ENCODE measurements around the gene ZNF536. TPM values are rescaled to one million over a fixed set of nuclear protein-coding genes. Genes with fewer than 3 reads are reported as not detected.

ZNF536 gene
- total RNA-seq, 6 experiments from 2014 or later: 0.25 TPM; not detected in 5

DNA sequence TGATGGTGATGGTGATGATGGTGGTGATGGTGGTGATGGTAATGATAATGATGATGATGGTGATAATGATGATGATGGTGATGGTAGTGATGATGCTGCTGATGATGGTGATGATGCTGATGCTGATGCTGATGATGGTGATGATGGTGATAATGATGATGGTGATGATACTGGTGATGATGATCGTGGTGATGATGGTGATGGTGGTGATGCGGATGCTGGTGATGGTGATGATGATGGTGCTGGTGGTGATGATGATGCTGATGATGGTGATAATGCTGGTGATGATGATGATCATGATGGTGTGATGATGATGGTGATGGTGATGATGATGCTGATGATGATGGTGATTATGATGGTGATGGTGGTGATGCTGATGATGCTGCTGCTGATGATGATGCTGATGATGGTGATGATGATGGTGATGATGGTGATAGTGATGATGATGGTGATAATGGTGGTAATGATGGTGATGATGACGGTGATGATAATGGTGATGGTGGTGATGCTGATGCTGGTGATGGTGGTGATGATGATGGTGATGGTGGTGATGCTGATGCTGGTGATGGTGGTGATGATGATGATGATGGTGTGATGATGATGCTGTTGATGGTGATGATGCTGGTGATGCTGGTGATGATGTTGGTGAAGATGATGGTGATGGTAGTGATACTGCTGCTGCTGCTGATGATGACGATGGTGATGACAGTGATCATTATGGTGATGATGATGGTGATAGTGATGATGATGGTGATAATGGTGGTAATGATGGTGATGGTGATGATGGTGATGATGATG is 62.8 kb downstream of the ZNF536 start:
- H3K4me1 ChIP-seq: no peaks in the 10 kb centered on the region
- intact Hi-C loops (cut with DNase I): no loop called here
- 74% methylated on average over 4 of the region's 4 CpGs for WGBS (ENCODE audit: insufficient coverage, low coverage, low lambda C conversion rate, missing lambda C conversion rate)

DNA sequence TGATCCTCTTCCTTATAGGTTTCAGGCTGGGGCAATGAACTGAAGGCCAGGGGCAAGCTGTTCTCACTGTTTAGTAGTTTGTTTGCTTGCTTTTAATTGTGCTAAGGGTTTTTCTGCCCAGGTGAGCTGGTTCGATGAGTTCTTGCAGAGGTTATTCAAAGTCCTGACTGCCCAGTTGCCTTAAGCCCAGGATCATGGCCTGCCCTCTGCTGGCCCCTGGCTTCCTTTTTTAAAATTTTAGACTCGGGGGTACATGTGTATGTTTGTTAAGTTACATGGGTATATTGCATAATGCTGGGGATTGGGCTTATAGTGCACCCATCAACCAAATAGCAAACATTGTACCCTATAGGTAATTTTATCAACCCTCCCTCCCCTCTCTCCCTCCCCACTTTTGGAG is 65.7 kb downstream of the ZNF536 start:
- Histone ChIP-seq H3K27ac (no peak overlapping the region), H3K9me3 (no peaks in the 10 kb centered on the region), H3K36me3 (no peaks in the 10 kb centered on the region), H3K4me1 (no peaks in the 10 kb centered on the region), H3K4me3 (no peak overlapping the region), H3K27me3 (no peaks in the 10 kb centered on the region)
- ATAC-seq (no peak), DNase-seq (no peak)
- intact Hi-C loops (cut with DNase I): no loop called here
- TF ChIP-seq, protein P1, sequence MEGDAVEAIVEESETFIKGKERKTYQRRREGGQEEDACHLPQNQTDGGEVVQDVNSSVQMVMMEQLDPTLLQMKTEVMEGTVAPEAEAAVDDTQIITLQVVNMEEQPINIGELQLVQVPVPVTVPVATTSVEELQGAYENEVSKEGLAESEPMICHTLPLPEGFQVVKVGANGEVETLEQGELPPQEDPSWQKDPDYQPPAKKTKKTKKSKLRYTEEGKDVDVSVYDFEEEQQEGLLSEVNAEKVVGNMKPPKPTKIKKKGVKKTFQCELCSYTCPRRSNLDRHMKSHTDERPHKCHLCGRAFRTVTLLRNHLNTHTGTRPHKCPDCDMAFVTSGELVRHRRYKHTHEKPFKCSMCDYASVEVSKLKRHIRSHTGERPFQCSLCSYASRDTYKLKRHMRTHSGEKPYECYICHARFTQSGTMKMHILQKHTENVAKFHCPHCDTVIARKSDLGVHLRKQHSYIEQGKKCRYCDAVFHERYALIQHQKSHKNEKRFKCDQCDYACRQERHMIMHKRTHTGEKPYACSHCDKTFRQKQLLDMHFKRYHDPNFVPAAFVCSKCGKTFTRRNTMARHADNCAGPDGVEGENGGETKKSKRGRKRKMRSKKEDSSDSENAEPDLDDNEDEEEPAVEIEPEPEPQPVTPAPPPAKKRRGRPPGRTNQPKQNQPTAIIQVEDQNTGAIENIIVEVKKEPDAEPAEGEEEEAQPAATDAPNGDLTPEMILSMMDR (IDR thresholded peaks at IDR 0.05): no peak
- TF ChIP-seq POLR2A (IDR thresholded peaks at IDR 0.05): no peak
- WGBS (ENCODE audit: insufficient coverage, low coverage, low lambda C conversion rate, missing lambda C conversion rate): 35% methylated on average over 2 of the region's 2 CpGs

More for the DNA sequence above, 62.8 kb downstream of the ZNF536 start:
- TF ChIP-seq POLR2A (IDR thresholded peaks at IDR 0.05): no peak
- TF ChIP-seq, protein P1 (IDR thresholded peaks at IDR 0.05): no peak
- no peak overlapping the region for H3K27ac ChIP-seq
- no peak overlapping the region for H3K4me3 ChIP-seq
- DNase-seq: no peak
- H3K27me3 ChIP-seq: no peaks in the 10 kb centered on the region
- no peaks in the 10 kb centered on the region for H3K9me3 ChIP-seq
- no peaks in the 10 kb centered on the region for H3K36me3 ChIP-seq
- no peak for ATAC-seq

DNA sequence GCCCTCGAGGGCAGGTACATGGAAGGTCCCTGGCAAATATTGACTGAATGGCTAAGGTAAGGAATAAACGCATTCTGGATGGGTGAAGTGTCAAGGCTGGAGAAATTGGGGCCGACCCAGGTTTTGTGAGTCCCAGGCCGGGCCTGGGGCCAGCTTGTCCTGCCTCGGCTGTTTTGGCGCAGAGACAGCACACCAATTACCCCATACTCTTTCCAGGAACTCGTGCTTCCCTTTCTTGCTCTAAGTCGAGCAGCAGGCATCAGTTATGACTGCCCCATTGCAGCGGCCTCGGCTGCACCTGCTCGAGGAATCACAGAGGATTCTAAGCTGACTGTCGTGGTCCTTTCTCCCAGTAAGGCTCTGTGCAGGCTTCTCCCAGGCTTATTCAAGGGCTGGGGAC is 67.1 kb downstream of the ZNF536 start:
- H3K27ac ChIP-seq: no peak overlapping the region
- H3K36me3 ChIP-seq: no peaks in the 10 kb centered on the region
- H3K4me3 ChIP-seq: no peak overlapping the region
- no peak for TF ChIP-seq POLR2A (IDR thresholded peaks at IDR 0.05)
- TF ChIP-seq, protein P1 (IDR thresholded peaks at IDR 0.05): no peak
- DNase-seq (no peak), ATAC-seq (no peak)
- H3K9me3 ChIP-seq: no peaks in the 10 kb centered on the region
- no peaks in the 10 kb centered on the region for H3K4me1 ChIP-seq
- no peaks in the 10 kb centered on the region for H3K27me3 ChIP-seq
- WGBS (ENCODE audit: insufficient coverage, low coverage, low lambda C conversion rate, missing lambda C conversion rate): 57% methylated on average over 2 of the region's 12 CpGs
- intact Hi-C loops (cut with DNase I): no loop called here

DNA sequence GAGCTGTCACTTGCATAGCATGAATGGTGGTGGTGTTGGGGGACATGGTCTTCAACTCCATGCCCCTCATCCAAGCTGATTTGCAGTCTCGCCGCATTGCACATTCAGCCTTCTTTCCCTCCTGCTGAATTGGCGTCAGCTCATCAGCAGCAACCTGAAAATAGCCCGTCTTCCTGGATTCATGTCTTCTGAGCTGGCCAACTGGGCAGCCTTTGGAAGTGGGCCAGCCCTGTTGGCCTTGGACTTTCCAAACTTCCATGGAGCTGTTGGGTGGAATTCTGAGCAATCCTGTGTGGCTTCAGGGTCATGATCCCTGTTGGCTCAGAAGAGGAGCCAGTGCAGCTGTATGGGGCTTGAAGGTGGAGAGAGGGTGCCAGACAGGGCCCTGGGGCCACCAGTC is 68.8 kb downstream of the ZNF536 start:
- Histone ChIP-seq H3K4me3 (no peak overlapping the region), H3K27me3 (no peaks in the 10 kb centered on the region), H3K36me3 (no peaks in the 10 kb centered on the region), H3K4me1 (no peaks in the 10 kb centered on the region), H3K27ac (no peak overlapping the region), H3K9me3 (no peaks in the 10 kb centered on the region)
- 0% methylated on average over 1 of the region's 4 CpGs for WGBS (ENCODE audit: insufficient coverage, low coverage, low lambda C conversion rate, missing lambda C conversion rate)
- ATAC-seq (no peak), DNase-seq (no peak)
- TF ChIP-seq, protein P1 (IDR thresholded peaks at IDR 0.05): no peak
- no peak for TF ChIP-seq POLR2A (IDR thresholded peaks at IDR 0.05)
- intact Hi-C loops (cut with DNase I): no loop called here

Measured in right lobe of liver (tissue), 6 donors.